WTC11 (cell line): ENCODE data around the gene RAB26. TPM values are rescaled to one million over a fixed set of nuclear protein-coding genes. Genes with fewer than 3 reads are reported as not detected.
A peak's percentile ranks its signal among the peaks of the same experiment; 100 is the strongest.

Source experiments
- ATAC-seq: fragments of 200-7000 bp; cut with Tn5 transposase; 2 replicates; pipeline ENCODE4 v1.10.0; 2021; ENCODE audit warnings: mild to moderate bottlenecking, moderate library complexity
- CTCF ChIA-PET: fragments of 300-600 bp; sonication (Branson Sonifier 250); formaldehyde crosslinking; loops from one replicate; lab custom pipeline; 2021; ENCODE audit warnings: antibody characterized with exemption; lab: Charles Lee
- POLR2A ChIA-PET: fragments of 350-600 bp; sonication (Branson Sonifier 250); formaldehyde crosslinking; loops from one replicate; lab custom pipeline; 2021; ENCODE audit warnings: antibody characterized with exemption; lab: Charles Lee
- DNase-seq: peaks from one replicate; pipeline ENCODE4 v3.0.0; 2021; ENCODE audit warnings: low spot score
- H3K27ac Mint-ChIP-seq: 2 replicates; pipeline ENCODE4 v1.8.0; 2021; ENCODE audit warnings: mixed read lengths
- H3K27me3 Mint-ChIP-seq: 2 replicates; pipeline ENCODE4 v1.8.0; 2021; ENCODE audit warnings: low read depth, mild to moderate bottlenecking, moderate library complexity, mixed read lengths
- H3K36me3 Mint-ChIP-seq: 2 replicates; pipeline ENCODE4 v1.8.0; 2021; ENCODE audit warnings: mixed read lengths
- H3K4me1 Mint-ChIP-seq: 2 replicates; pipeline ENCODE4 v1.8.0; 2022; ENCODE audit warnings: mixed read lengths
- H3K4me3 Mint-ChIP-seq: 2 replicates; pipeline ENCODE4 v1.8.0; 2021; ENCODE audit warnings: mild to moderate bottlenecking, moderate library complexity, mixed read lengths
- H3K9me3 Mint-ChIP-seq: 2 replicates; pipeline ENCODE4 v1.8.0; 2021; ENCODE audit warnings: mixed read lengths
- ATF1 ChIP-seq: sonication (generic); formaldehyde crosslinking; IDR thresholded peaks from 2 replicates; pipeline ENCODE4 v1.8.1; 2023; ENCODE audit warnings: mild to moderate bottlenecking, moderate library complexity, missing genetic modification reagents
- EMX1 ChIP-seq: fragments of 250-450 bp; sonication (Bioruptor Pico); IDR thresholded peaks from 2 replicates; pipeline ENCODE4 v1.8.0; 2021; ENCODE audit warnings: mild to moderate bottlenecking
- FOXJ3 ChIP-seq: sonication (generic); formaldehyde crosslinking; IDR thresholded peaks from 2 replicates; pipeline ENCODE4 v1.9.0; 2021; ENCODE audit warnings: missing genetic modification reagents, mild to moderate bottlenecking, borderline replicate concordance
- FOXP4 ChIP-seq: sonication (generic); formaldehyde crosslinking; IDR thresholded peaks from 2 replicates; pipeline ENCODE4 v1.8.0; 2022; ENCODE audit warnings: mild to moderate bottlenecking, missing genetic modification reagents
- GRHL2 ChIP-seq: fragments of 250-450 bp; sonication (Bioruptor Pico); IDR thresholded peaks from 2 replicates; pipeline ENCODE4 v1.8.0; 2022; ENCODE audit warnings: mild to moderate bottlenecking, moderate library complexity; ENCODE audit not compliant: insufficient replicate concordance, severe bottlenecking
- MAX ChIP-seq: sonication (generic); formaldehyde crosslinking; IDR thresholded peaks from 2 replicates; pipeline ENCODE4 v1.8.0; 2022; ENCODE audit warnings: mild to moderate bottlenecking, missing genetic modification reagents
- NFE2L1 ChIP-seq: sonication (generic); formaldehyde crosslinking; IDR thresholded peaks from 2 replicates; pipeline ENCODE4 v1.8.1; 2023; ENCODE audit warnings: missing genetic modification reagents
- NFYB ChIP-seq: sonication (generic); formaldehyde crosslinking; conservative IDR thresholded peaks from 2 replicates; pipeline ENCODE4 v1.8.0; 2022; ENCODE audit warnings: low read depth, missing genetic modification reagents
- NR1H2 ChIP-seq: sonication (generic); formaldehyde crosslinking; IDR thresholded peaks from 2 replicates; pipeline ENCODE4 v1.9.0; 2021; ENCODE audit warnings: mild to moderate bottlenecking, moderate library complexity, missing genetic modification reagents
- OVOL2 ChIP-seq: fragments of 250-450 bp; sonication (Bioruptor Pico); IDR thresholded peaks from 2 replicates; pipeline ENCODE4 v1.9.0; 2021; ENCODE audit warnings: mild to moderate bottlenecking, borderline replicate concordance
- ZBTB21 ChIP-seq: sonication (generic); formaldehyde crosslinking; IDR thresholded peaks from 2 replicates; pipeline ENCODE4 v1.8.1; 2023; ENCODE audit warnings: mild to moderate bottlenecking, missing genetic modification reagents, borderline replicate concordance
- total RNA-seq: library from RNA; stranded (reverse); gene quantifications from 3 replicates; pipeline ENCODE4 v1.2.3, GENCODE V29; 2021
- TF ChIP-seq, protein P1 (sequence below): fragments of 250-450 bp; sonication (Bioruptor Pico); conservative IDR thresholded peaks from 2 replicates; pipeline ENCODE4 v1.9.0; 2021; ENCODE audit warnings: mild to moderate bottlenecking
- TF ChIP-seq, protein P2 (sequence below): sonication (generic); formaldehyde crosslinking; IDR thresholded peaks from 2 replicates; pipeline ENCODE4 v1.8.0; 2022; ENCODE audit warnings: missing genetic modification reagents
- TF ChIP-seq, protein P3 (sequence below): sonication (generic); formaldehyde crosslinking; IDR thresholded peaks from 2 replicates; pipeline ENCODE4 v1.8.0; 2023; ENCODE audit warnings: missing genetic modification reagents
- TF ChIP-seq, protein P4 (sequence below): sonication (generic); formaldehyde crosslinking; conservative IDR thresholded peaks from 2 replicates; pipeline ENCODE4 v1.8.1; 2022; ENCODE audit warnings: mild to moderate bottlenecking, missing genetic modification reagents

The RAB26 gene
- total RNA-seq, 1 experiment from 2014 or later, result 7.3 TPM

DNA sequence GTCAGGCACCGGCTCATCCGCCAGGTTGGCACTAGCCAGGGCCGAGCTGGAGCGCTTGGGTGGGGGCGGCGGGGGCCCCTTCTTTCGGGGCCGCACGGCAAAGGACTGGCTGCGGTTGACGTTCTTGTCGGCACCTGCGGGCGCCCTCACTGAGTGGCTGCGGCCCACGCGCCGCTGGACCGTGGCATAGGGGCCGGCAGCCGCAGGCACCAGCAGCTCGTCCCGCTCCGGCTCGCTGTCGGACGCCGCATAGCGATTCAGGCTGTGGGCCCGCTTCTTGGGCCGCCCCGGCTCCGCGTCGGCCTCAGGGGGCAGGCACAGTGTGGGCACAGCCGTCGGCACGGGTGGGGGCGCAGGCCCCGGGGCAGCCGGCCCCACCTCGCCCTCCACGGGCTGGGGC lies 32.0 kb downstream of the RAB26 start:
- Mint-ChIP-seq H3K27ac (no peak overlapping the region), H3K27me3 (no peaks in the 10 kb centered on the region), H3K36me3 (peaks cover 6% of the 10 kb centered on the region), H3K4me3 (no peak overlapping the region), H3K4me1 (0 out of 2 replicates have a peak, but pooled peaks cover 3% of the 10 kb centered on the region), H3K9me3 (no peaks in the 10 kb centered on the region)
- no peak for ATAC-seq
- POLR2A ChIA-PET, result no interaction called here
- CTCF ChIA-PET, result no interaction called here
- DNase-seq, result no peak
- TF ChIP-seq, protein P1, sequence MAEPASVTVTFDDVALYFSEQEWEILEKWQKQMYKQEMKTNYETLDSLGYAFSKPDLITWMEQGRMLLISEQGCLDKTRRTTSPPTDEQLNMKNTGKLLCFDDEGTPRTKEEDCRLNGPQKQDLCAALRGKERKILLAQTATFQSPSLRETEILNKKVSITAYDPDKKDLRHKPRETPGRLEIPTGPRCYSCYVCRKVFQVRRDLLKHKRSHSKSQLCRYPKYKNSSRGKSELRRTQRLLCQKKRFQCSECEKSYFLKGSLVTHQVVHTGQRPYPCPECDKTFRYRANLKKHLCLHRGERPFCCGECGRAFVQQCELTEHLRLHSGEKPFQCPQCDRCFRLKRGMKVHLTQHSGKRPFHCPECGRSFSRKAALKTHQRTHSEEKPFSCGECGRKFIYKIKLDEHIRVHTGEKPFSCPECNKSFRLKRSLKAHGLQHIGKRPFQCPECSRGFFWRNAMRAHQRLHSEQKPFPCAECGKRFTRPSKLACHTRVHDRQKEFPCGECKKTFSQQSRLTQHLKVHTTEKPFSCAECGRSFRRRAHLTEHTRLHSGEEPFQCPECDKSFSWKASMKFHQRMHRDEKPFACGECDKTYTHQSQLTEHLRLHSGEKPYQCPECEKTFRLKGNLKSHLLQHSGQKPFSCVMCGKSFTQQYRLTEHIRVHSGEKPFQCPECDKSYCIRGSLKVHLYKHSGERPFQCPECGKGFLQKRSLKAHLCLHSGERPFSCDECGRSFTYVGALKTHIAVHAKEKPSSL (CRISPR knock-in tag), result no peak

DNA sequence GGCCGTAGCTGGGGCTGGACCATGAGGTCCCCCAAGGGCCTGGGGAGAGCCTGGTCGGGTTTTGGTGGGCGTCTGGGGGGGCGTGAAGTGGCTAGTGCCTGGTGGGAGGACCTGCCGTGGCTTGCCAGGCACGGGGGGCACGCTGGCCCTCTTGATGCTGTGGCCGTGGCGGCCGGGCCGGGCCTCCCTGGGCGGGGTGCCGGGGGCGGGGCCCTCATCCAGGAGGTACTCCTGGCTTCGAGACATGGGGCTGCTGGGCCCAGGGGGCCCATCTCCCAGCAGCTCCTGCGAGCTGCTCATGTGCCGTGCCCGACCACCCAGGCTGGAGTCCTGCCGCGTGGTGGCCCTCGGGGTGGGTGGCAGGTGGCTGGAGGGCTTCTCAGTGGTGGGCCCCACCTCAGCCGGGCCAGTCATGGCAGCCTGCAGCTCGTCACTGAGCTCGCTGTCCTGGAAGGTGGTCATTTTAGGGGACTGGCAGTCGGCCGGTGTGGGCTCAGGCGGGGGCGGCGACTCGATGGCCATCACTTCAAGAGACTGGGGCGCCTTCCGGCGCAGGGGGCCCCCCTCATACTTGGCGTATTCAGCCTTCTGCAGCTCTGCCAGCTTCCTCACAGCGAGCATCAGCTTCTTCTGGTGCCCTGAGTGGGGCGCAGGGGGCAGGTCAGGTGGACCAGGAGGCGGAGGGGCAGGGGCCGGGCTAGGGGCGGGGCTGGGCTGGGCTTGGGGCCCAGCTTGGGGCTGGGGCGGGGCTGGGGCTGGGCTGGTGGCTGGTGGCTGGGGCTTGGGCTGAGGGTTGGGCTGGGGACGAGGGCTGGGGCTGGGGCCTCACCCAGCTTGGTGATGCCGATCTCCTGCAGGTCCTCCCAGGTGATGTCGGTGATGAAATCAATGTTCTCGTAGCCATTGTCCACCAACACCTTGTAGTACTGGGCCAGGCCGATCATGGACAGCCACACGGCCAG lies 32.8 kb downstream of the RAB26 start:
- ATAC-seq (peak; percentile 12), DNase-seq (peak; percentile 53)
- Mint-ChIP-seq H3K27ac (no peak overlapping the region), H3K9me3 (no peaks in the 10 kb centered on the region), H3K27me3 (no peaks in the 10 kb centered on the region), H3K36me3 (peaks cover under 1% of the 10 kb centered on the region; the same call in 1 of the 2 replicates), H3K4me1 (0 out of 2 replicates have a peak, but pooled peaks cover 3% of the 10 kb centered on the region), H3K4me3 (no peak overlapping the region)
- TF ChIP-seq FOXJ3 (CRISPR knock-in tag), result no peak
- TF ChIP-seq, protein P2, sequence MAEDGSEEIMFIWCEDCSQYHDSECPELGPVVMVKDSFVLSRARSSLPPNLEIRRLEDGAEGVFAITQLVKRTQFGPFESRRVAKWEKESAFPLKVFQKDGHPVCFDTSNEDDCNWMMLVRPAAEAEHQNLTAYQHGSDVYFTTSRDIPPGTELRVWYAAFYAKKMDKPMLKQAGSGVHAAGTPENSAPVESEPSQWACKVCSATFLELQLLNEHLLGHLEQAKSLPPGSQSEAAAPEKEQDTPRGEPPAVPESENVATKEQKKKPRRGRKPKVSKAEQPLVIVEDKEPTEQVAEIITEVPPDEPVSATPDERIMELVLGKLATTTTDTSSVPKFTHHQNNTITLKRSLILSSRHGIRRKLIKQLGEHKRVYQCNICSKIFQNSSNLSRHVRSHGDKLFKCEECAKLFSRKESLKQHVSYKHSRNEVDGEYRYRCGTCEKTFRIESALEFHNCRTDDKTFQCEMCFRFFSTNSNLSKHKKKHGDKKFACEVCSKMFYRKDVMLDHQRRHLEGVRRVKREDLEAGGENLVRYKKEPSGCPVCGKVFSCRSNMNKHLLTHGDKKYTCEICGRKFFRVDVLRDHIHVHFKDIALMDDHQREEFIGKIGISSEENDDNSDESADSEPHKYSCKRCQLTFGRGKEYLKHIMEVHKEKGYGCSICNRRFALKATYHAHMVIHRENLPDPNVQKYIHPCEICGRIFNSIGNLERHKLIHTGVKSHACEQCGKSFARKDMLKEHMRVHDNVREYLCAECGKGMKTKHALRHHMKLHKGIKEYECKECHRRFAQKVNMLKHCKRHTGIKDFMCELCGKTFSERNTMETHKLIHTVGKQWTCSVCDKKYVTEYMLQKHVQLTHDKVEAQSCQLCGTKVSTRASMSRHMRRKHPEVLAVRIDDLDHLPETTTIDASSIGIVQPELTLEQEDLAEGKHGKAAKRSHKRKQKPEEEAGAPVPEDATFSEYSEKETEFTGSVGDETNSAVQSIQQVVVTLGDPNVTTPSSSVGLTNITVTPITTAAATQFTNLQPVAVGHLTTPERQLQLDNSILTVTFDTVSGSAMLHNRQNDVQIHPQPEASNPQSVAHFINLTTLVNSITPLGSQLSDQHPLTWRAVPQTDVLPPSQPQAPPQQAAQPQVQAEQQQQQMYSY (CRISPR knock-in tag), result no peak
- CTCF ChIA-PET, result interaction anchor here (5.7 kb wide), 1 partner anchor 13 kb away, joined by 24 read pairs; no protein-coding TSS in a partner anchor
- POLR2A ChIA-PET, result interaction anchor here (0.9 to 1.3 kb wide), 2 partner anchors 26 to 45 kb away, joined by 4 to 5 read pairs; partner anchors contain the start of gene TRAF7

DNA sequence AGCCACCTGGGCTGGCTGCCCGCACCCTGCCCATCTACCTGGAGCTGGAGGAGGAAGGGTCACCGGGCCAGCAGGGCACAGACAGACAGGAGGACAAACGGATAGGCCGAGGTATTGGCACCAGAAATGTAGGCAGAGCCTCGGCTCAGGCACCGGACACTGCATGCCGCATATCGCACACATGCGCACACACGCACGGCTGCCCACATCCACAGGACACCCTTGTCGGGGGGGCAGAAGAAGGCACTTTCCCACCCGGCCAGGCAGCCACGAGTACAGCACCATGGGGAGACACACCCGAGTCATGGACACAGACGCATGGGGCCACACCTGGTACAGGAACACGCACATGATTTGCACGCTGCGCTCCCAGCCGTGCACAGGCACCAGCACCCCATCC lies 33.5 kb downstream of the RAB26 start:
- ATAC-seq (no peak), DNase-seq (no peak)
- Mint-ChIP-seq H3K4me1 (0 out of 2 replicates have a peak, but pooled peaks cover 3% of the 10 kb centered on the region), H3K27ac (peak overlapping the region; percentile 51; the same call in 1 of the 2 replicates), H3K4me3 (no peak overlapping the region), H3K36me3 (no peaks in the 10 kb centered on the region), H3K9me3 (no peaks in the 10 kb centered on the region), H3K27me3 (no peaks in the 10 kb centered on the region)
- no peak for TF ChIP-seq FOXP4
- TF ChIP-seq GRHL2, result no peak
- no peak for TF ChIP-seq MAX
- no peak for TF ChIP-seq NR1H2
- TF ChIP-seq ATF1 (CRISPR knock-in tag), result no peak
- no peak for TF ChIP-seq OVOL2 (CRISPR knock-in tag)
- TF ChIP-seq NFE2L1 (CRISPR knock-in tag), result no peak
- TF ChIP-seq EMX1 (CRISPR knock-in tag), result no peak
- TF ChIP-seq, protein P3, sequence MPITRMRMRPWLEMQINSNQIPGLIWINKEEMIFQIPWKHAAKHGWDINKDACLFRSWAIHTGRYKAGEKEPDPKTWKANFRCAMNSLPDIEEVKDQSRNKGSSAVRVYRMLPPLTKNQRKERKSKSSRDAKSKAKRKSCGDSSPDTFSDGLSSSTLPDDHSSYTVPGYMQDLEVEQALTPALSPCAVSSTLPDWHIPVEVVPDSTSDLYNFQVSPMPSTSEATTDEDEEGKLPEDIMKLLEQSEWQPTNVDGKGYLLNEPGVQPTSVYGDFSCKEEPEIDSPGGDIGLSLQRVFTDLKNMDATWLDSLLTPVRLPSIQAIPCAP (CRISPR knock-in tag), result no peak
- no peak for TF ChIP-seq NFYB (CRISPR knock-in tag)
- TF ChIP-seq, protein P4, sequence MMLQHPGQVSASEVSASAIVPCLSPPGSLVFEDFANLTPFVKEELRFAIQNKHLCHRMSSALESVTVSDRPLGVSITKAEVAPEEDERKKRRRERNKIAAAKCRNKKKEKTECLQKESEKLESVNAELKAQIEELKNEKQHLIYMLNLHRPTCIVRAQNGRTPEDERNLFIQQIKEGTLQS (CRISPR knock-in tag), result no peak
- TF ChIP-seq ZBTB21 (CRISPR knock-in tag), result no peak
- ChIA-PET POLR2A (interaction anchor here (0.9 to 1.3 kb wide), 2 partner anchors 27 to 44 kb away, joined by 4 to 5 read pairs; partner anchors contain the start of gene TRAF7), CTCF (interaction anchor here (5.7 kb wide), 1 partner anchor 12 kb away, joined by 24 read pairs; no protein-coding TSS in a partner anchor)
